ENCODE measurements around the gene SND1.
A peak's percentile ranks its signal among the peaks of the same experiment; 100 is the strongest.

The SND1 gene

DNA sequence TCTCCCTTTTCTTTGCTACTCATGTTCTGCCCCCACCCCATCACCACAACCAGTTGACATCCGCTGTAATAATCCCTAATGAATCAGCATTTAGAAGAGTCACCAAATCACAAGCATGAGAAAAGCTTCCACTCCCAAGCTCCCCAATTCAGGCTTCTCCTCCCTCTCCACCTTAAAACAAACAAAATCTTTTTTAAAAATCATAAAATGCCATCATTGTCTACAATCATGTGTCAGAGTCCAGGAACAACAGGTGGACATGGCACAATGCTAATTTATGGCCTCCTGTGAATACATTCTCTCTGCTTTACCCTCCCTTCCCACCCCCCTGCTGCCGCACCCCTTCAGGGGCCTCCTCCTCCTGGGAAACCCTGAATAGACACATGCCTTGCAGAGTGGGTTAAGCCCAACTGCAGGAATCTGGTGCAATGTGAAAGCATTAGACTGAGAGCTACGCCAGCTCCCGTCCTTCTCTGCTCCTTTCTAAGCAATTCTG, 375.5 kb downstream of the SND1 start:
- H3K4me3 ChIP-seq (ENCODE audit: low read depth, low read length), result no peak overlapping the region
- TF ChIP-seq, protein P1, sequence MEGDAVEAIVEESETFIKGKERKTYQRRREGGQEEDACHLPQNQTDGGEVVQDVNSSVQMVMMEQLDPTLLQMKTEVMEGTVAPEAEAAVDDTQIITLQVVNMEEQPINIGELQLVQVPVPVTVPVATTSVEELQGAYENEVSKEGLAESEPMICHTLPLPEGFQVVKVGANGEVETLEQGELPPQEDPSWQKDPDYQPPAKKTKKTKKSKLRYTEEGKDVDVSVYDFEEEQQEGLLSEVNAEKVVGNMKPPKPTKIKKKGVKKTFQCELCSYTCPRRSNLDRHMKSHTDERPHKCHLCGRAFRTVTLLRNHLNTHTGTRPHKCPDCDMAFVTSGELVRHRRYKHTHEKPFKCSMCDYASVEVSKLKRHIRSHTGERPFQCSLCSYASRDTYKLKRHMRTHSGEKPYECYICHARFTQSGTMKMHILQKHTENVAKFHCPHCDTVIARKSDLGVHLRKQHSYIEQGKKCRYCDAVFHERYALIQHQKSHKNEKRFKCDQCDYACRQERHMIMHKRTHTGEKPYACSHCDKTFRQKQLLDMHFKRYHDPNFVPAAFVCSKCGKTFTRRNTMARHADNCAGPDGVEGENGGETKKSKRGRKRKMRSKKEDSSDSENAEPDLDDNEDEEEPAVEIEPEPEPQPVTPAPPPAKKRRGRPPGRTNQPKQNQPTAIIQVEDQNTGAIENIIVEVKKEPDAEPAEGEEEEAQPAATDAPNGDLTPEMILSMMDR (IDR thresholded peaks at IDR 0.05; ENCODE audit: low read depth, low read length), result no peak

DNA sequence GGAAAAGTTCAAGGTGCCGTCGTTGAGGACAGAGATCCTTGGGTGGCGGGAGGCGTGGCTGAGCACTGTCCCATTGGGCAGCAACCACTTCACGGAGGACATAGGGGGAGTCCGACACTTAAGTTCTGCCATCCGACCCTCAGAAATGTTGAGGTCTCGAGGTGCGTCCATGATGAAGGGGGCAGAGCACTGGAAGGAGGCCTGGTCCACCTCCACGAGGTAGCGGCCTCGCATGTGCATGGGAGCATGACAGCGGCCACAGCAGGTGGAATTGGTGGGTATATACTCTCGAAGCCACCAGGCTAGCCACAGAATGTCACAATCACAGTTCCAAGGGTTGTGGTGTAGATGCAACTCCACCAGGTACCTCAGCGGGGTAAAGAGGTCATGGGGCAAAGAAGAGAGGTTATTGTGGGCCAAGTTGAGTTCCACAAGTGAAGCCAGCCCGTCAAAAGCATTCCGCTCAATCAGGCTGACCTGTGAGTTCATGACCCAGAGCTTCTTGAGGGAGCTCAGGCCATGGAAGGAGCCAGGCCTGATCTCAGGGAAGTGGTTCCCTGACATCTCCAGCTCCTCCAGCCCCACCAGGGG, 377.5 kb downstream of the SND1 start:
- H3K4me3 ChIP-seq (ENCODE audit: low read depth, low read length), result no peak overlapping the region
- TF ChIP-seq, protein P1 (IDR thresholded peaks at IDR 0.05; ENCODE audit: low read depth, low read length), result no peak

DNA sequence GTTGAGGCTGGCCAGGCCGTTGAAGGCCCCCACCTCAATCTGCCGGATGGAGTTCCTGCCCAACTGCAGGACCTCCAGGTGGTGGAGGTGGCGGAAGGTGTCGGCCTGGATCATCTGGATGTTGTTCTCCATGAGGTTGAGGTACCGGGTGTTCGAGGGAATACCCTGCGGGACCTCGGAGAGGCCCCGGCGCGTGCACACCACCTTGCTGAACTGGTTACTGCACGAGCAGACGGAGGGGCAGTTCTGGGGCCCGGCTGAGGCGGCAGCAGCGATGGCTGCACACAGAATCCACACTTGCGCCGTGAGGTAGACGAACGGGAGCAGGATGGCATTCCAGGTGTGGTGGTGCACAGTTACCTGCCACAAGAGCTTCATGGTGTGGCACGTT, 378.3 kb downstream of the SND1 start:
- H3K4me3 ChIP-seq (ENCODE audit: low read depth, low read length), result no peak overlapping the region
- TF ChIP-seq, protein P1 (IDR thresholded peaks at IDR 0.05; ENCODE audit: low read depth, low read length), result no peak

DNA sequence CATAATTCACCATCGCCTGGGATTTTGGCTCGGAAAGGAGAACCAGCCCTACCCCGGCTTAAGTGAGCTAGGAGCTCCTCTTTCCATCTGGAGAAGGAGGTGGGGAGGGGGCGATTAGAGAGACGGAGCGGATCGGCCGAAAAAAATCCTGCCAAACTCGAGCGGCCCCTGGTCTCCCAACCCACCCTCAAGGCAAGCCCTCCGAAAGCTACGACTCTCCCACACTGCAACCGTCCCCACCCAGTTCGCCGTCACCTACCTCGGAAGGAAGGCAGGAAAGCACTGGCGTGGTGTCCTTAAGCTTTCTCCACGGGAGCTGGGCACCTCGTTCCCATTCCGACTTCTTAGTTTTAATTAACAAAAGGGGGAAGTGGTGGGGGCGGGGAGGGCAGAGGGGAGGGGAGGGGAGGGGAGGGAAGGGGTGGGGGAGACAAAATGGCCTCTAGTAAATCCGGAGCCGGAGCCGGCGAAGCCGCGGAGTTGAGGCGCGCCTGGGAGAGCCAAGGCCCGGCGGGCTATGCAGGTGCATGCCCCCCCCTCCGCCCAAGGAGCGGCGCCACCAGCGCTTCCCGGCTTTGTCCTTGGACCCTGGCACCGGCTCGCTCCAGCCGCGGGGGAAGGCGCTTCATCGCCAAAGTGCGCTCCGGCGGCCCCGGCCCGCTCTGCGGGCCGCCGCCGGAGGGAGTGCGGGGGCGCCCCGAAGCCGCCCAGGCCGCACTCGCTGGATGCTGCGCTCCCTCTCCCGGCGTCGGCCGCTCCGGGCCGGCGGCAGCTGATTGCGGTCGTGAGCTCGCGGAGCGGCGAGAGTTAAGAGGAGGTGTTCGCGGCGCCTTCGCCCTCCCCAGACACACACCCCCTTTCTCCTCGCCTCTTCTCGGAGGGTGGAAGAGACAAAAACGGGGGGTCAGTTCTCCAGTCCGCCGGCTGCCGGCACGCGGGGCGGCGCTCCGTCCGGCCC, 378.9 kb downstream of the SND1 start, which contains the start of gene LRRC4:
Gene LRRC4 (minus strand): TSS at position 784 of the 958 bp plus-strand sequence. CDS start 797 bp downstream, outside the sequence.
- peak within 1 kb of the TSS; percentile 55 for H3K4me3 ChIP-seq (ENCODE audit: low read depth, low read length)
- TF ChIP-seq, protein P1 (IDR thresholded peaks at IDR 0.05; ENCODE audit: low read depth, low read length), result no peak

DNA sequence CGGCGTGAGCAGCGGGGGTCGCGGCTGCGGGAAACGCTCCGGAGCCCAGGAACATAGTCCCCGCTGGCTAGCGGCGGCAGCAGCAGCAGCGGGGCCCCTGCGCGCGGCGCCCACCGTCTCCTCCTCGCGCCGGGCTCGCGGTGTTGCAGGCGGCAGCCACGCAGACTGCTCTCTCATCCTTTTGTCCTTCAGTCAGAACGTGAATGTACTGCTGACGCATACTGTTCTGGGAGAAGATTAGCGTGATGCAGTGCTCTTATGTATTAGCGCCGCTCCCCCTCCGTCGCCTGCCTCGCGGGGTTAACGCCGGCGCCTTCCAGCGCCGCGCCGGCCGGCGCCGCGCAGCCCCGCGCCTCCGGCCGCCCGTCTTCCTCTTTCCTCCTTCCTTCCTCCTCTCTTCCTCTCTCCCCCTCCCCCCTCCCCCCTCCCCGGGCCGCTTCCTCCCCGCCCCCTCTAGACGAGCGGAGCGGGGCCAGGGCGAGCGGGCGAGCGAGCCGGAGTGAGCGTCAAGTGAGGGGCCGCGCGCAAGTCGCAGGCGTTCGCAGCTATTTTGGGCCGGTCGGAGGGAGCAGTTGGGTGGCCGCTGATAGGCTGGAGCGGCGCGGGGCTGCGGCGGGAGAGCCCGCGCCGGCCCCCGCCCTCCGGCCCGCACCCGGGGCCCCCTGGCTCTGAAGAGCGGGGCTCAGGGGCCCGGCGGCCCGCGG, 380.1 kb downstream of the SND1 start:
- H3K4me3 ChIP-seq (ENCODE audit: low read depth, low read length), result peak overlapping the region; percentile 52
- TF ChIP-seq, protein P1 (IDR thresholded peaks at IDR 0.05; ENCODE audit: low read depth, low read length), result peak; percentile 19; the same call in 1 of the 2 replicates

DNA sequence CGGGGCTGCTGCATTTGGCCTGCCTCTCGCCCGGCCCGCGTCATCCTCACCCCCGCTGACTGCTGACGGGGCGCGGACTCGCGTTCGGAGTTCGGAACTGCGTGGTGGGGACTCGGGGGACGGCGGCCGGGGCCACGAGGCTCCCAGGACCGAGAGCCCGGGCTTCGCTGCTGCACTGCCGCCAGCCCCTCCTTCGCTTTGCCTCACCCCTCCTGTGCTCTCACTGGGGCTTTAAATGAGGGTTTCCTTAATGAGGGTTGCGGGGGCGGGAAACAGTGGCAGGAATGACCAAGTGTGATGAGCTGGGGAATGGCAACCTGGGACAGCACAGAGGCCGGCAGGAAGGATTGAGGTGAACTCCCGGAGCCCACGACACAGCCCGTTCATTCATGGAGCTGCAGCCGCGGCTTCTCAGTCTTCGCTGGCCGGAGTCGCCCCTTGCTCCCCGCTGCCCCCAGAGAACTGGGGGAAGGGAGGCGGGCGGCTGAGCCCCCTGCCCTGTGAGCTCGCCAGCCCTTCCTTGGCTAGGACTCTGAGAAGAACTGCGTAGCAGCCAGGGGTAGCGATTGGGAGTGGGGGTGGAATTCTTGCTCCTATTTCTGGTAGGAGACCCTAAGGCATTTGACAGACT, 380.7 kb downstream of the SND1 start:
- TF ChIP-seq, protein P1 (IDR thresholded peaks at IDR 0.05; ENCODE audit: low read depth, low read length), result no peak
- H3K4me3 ChIP-seq (ENCODE audit: low read depth, low read length), result peak overlapping the region; percentile 44
